ENCODE measurements around the gene TMEM88. TPM values are rescaled to one million over a fixed set of nuclear protein-coding genes. Genes with fewer than 3 reads are reported as not detected.

Gene TMEM88
- total and polyA plus RNA-seq, 4 donors: 6.3 to 19.6 (median 11.3) TPM

DNA sequence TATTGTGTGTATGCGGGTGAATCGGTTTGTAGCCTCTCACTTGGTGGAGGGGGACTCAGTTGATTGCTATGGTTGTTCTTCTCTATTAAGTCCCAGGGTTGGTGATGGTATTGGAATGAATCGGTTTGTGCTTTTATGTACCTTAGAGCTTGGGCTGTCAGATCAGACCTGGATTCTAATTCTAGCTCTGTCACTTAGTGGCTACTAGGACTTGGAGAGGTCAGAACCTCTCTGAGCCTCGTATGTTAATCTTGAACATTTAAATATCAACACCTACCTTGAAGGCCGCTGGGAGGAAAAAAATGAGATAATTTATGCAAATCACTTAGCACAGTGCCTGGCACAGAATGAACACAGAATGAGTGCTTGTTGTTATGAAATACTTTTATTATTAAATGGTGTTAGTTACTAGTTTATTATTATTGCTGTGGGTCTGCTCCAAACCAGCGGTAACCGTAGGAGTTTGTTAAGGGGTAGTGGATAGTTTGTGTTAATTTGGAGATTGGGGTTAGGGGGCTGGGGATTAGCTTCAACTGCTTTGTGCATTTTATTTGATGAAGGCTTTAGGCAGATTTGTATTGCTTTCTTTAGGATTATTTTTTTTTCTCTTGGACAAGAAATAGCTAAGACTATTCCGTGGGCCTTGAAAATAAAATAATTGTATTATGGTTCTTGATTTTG, 17.3 kb upstream of the TMEM88 start:
- H3K36me3 ChIP-seq (ENCODE audit: control insufficient read depth in 4 of 4, insufficient read depth in 4 of 4, low read length in 4 of 4): peaks cover 0 to 5% (median 4%) of the 10 kb centered on the region in 4 donors
- no peak overlapping the region for H3K4me3 ChIP-seq
- H3K9ac ChIP-seq (ENCODE audit: insufficient read depth in 1 of 2, low read length in 2 of 2): no peak overlapping the region
- H3K9me3 ChIP-seq (ENCODE audit: control insufficient read depth in 4 of 4, insufficient read depth in 3 of 4, low read length in 3 of 4): no peaks in the 10 kb centered on the region
- WGBS, 2 donors: 16% methylated on average over 8 of the region's 8 CpGs
- TF ChIP-seq, protein P1, sequence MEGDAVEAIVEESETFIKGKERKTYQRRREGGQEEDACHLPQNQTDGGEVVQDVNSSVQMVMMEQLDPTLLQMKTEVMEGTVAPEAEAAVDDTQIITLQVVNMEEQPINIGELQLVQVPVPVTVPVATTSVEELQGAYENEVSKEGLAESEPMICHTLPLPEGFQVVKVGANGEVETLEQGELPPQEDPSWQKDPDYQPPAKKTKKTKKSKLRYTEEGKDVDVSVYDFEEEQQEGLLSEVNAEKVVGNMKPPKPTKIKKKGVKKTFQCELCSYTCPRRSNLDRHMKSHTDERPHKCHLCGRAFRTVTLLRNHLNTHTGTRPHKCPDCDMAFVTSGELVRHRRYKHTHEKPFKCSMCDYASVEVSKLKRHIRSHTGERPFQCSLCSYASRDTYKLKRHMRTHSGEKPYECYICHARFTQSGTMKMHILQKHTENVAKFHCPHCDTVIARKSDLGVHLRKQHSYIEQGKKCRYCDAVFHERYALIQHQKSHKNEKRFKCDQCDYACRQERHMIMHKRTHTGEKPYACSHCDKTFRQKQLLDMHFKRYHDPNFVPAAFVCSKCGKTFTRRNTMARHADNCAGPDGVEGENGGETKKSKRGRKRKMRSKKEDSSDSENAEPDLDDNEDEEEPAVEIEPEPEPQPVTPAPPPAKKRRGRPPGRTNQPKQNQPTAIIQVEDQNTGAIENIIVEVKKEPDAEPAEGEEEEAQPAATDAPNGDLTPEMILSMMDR (IDR thresholded peaks at IDR 0.05; ENCODE audit: control extremely low read depth, extremely low read depth): no peak
- peak overlapping the region; percentile 96 to 98 for H3K27ac ChIP-seq (ENCODE audit: low read depth in 1 of 2, low read length in 1 of 2)
- peaks cover 7 to 67% (median 19%) of the 10 kb centered on the region in 5 donors for H3K4me1 ChIP-seq (ENCODE audit: control insufficient read depth in 5 of 5, insufficient read depth in 5 of 5, low read length in 5 of 5)
- ATAC-seq (ENCODE audit: insufficient read depth, low FRiP score): no peak
- DNase-seq: no peak
- H3K27me3 ChIP-seq (ENCODE audit: control insufficient read depth in 3 of 3, insufficient read depth in 3 of 3, low read length in 2 of 3): no peaks in the 10 kb centered on the region

DNA sequence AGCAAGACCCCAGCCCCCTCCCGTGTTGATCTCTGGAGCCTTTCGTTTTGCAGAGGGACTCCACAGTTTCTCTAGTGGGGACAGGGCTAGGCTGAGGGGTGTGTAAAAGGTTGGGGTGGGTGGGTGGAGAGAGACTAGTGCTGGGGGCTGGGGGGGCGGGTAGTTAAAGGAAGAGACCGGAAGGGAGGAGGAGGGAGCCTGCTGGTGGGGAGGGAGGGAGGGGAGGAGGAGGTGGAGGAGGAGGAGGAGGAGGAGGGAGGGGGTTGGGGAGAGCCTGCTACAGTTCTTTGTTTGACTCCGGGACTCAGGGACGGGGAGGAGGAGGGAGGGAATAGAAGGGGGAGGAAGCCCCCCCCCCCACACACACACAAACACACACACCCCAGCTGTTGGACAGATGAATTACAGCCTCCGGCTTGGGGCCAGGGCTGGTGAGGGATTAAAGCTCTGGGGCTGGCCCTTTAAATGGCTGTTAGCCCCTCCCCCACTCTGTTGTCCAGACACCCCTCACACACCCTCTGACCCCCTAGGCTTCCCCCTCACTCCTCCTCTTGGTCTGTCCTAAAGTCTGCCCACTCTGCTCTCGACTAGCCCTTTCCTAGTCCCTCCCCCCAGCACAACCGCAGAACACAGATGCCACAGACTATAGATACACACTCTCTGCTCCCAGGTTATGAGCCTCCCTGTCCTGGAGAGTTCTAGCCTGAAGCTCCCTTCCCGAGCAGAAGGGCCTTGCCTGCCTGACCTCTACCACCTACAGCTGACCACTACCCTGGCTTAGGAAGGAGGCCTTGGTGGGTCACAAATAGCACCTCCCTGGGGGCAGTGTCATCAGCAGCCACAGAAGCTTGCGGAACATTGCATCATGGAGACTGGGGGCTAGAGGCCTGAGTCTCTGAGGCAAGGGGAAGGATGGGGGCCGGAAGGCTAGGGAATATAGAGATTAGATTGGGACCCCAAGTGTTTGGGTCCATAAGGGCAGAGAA, 16.5 kb upstream of the TMEM88 start:
- Histone ChIP-seq H3K9ac (ENCODE audit: insufficient read depth in 1 of 2, low read length in 2 of 2) (no peak overlapping the region), H3K4me3 (no peak overlapping the region), H3K27me3 (ENCODE audit: control insufficient read depth in 3 of 3, insufficient read depth in 3 of 3, low read length in 2 of 3) (no peaks in the 10 kb centered on the region), H3K9me3 (ENCODE audit: control insufficient read depth in 4 of 4, insufficient read depth in 3 of 4, low read length in 3 of 4) (no peaks in the 10 kb centered on the region), H3K36me3 (ENCODE audit: control insufficient read depth in 4 of 4, insufficient read depth in 4 of 4, low read length in 4 of 4) (peaks cover 0 to 5% (median 4%) of the 10 kb centered on the region in 4 donors), H3K27ac (ENCODE audit: low read depth in 1 of 2, low read length in 1 of 2) (peak overlapping the region; percentile 10 to 75), H3K4me1 (ENCODE audit: control insufficient read depth in 5 of 5, insufficient read depth in 5 of 5, low read length in 5 of 5) (peaks cover 7 to 72% (median 18%) of the 10 kb centered on the region in 5 donors)
- DNase-seq: peak; percentile 74 to 92 (median 80)
- 9 to 15% methylated on average over 7 to 12 of the region's 12 CpGs for WGBS, 2 donors
- TF ChIP-seq, protein P1 (IDR thresholded peaks at IDR 0.05; ENCODE audit: control extremely low read depth, extremely low read depth): no peak
- no peak for ATAC-seq (ENCODE audit: insufficient read depth, low FRiP score)

DNA sequence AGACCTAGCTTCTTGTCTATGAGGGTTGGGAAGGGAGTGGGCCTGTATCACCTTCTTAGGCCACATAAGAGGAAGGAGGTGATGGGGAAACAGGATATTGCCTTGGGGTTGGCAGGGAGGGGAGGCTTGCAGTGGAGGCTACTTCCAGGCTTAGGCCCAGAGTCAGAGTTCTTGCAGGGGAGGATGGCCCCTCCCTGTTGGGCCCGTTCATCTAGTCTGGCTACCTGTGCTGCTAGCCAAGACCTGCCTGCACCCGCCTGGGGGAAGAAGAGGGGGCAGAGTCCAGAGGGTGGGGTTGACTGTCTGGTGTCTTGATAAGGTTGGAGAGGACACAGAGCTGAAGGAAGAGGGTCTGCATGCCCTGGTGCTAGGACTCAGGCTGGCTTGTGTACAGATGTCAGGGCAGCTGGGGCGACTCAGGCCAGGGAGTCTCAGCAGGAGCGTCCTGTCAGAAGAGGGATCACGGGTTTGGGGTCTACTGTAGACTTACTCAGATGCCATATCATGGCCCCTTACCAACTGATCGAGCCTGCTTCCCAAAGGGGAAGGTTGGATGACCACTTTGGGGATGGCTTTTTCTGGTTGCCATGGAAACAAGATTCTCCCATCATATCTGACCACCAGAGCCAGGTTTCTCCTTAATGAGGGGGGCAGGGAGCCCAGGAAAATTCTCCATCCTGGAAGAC, 15.5 kb upstream of the TMEM88 start:
- Histone ChIP-seq H3K4me3 (no peak overlapping the region), H3K9me3 (ENCODE audit: control insufficient read depth in 4 of 4, insufficient read depth in 3 of 4, low read length in 3 of 4) (no peaks in the 10 kb centered on the region), H3K9ac (ENCODE audit: insufficient read depth in 1 of 2, low read length in 2 of 2) (no peak overlapping the region), H3K27me3 (ENCODE audit: control insufficient read depth in 3 of 3, insufficient read depth in 3 of 3, low read length in 2 of 3) (no peaks in the 10 kb centered on the region), H3K36me3 (ENCODE audit: control insufficient read depth in 4 of 4, insufficient read depth in 4 of 4, low read length in 4 of 4) (peaks cover 0 to 5% (median 4%) of the 10 kb centered on the region in 4 donors), H3K27ac (ENCODE audit: low read depth in 1 of 2, low read length in 1 of 2) (peak overlapping the region in 1 of 2 donors; percentile 75), H3K4me1 (ENCODE audit: control insufficient read depth in 5 of 5, insufficient read depth in 5 of 5, low read length in 5 of 5) (peaks cover 7 to 77% (median 16%) of the 10 kb centered on the region in 5 donors)
- WGBS, 2 donors: 59 to 61% methylated on average over 6 of the region's 6 CpGs
- DNase-seq (no peak), ATAC-seq (ENCODE audit: insufficient read depth, low FRiP score) (no peak)
- TF ChIP-seq, protein P1 (IDR thresholded peaks at IDR 0.05; ENCODE audit: control extremely low read depth, extremely low read depth): no peak
